Inferior parietal cortex (tissue), 1 donor: ENCODE measurements around the gene KIAA1958.
"Not testable (repeated sequence)": the region's sequence is repeated elsewhere in the genome, so short reads cannot be mapped to it uniquely, and the experiment has no call there.

Source experiments
- DNase-seq: peaks from one replicate; pipeline ENCODE4 v3.0.0-alpha.2; 2016; ENCODE audit errors: extremely low spot score

KIAA1958 gene

DNA sequence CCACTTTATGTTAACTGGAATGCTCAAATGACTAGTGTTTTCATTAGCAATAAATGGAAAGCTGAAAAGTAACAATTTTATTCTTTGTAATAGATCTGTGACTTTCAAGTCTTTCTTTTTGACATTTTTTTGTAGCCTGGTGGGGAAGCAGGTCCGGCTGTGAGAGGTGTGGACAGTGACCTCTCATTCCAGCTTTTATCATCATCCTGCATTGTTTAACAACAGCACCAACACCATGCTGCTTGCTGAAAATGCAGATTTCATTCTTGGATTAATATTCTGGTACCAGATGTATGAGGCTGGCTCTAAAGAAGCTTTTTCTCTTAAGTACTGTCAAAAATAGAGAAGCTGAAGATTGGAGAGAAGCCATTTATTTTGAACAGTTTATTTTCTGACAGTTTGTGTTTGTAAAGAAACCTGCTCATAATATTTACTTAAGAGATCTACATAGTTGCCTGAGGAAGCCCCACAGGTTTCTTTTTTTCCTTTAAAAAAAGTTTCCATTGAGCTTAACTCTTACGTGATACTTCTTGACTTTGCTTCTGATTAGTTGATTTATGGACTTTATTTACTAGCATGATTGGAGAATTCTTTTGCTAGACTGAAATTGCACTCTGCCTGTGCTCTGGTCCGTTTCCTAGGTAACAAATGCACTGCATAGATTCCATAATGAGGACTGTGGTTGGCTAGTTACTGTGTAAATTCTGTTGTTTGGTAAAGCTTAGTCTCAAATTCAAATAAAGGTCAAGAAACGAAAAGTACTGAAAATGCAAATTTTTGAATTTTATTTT lies 3.4 kb downstream of the KIAA1958 start:
- DNase-seq, result peak; percentile 50

DNA sequence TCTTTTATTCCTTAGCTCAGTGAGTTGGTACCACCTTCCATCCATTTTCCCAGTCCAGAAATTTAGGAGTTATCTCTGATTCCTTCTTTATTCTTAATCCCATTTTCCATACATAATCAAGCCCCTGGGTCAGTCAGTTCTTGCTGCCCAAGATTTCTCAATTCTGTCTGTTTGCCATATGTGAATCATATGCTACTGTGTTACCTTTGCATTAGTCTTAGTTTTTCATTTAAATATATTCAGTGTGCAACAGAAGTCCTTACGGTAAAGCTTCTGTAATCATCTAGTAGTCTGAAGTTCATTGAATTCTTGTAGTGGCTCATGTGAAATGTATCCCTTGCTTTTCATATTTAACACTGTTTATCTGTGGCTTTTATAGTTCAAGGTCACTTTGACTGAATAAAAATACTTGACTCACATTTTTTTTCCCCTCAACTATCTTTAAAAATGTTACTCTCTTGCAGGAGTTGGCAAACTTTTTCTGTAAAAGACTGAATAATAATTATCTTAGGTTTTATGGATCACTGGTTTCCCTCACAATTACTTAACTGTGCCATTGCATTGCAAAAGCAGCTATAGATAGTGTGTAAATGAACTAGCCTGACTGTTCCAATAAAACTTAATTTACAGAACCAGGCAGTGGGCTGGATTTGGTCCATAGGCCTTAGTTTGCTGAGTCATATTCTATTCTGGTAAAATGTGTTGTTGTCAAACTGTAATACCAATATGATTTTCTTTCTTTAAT lies 6.9 kb downstream of the KIAA1958 start:
- DNase-seq, result no peak

DNA sequence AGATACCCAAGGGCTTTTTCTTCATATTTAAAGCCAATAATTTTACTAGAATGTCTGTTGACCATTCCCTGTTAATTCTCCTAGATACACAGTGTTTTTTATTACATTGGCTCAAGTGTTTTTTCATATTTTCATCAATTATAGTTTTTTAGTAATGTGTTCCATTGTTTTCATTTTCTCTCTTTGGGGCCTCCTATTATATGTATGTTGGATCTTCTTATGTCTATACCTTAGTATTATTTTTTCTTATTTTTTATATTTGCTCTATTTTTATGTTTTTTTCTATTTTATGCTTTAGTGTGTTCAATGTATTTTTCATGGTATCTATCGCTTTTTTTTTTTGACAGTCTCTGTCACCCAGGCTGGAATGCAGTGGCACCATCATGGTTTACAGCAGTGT lies 7.5 kb downstream of the KIAA1958 start:
- DNase-seq, result no peak

DNA sequence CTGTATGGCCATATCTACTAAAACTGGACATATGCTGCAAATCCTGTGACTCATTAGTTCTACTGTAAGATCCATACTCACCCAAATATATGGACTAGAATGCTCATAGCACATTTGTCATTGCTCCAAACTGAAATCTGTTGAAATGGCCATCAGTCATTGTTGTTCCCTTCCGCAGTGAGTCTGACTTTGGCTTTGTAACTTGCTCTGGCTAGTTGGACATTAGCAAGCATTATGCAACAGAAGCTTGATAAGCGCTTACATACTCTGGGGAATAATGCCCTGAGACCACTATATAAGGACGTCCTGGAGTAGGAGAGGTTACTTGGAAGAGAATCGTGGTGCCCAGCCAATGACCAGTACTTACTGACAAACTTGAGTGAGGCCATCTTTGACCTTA lies 9.0 kb downstream of the KIAA1958 start:
- DNase-seq, result no peak

DNA sequence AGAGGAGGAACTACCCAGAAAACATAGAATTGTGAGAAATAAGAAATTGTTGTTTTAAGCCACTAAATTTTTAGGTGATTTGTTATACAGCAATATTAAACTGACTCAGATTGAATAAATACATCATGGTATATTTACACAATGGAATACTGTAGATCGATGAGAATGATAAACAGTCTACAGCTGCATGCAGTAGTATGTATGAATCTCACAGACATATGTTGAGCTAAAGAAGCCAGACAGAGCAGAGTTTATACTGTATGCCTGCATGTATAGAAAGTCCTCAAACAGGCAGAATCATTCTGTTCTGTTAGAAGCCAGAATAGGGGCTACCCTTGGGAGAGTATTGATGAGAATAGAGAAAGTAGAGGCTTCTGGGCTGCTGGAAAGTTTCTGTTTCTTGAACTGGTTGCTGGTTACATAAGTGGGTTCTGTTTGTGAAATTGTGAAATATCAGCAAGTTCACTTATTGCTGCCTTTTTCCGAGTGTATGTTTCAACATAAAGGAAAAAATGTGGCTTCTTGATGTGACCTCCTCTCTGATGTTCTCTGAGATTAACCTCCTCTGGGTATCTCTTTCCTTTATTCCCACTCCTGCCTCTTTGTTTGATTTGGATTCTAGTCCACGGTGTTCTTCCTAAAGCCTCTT lies 9.6 kb downstream of the KIAA1958 start:
- no peak for DNase-seq

DNA sequence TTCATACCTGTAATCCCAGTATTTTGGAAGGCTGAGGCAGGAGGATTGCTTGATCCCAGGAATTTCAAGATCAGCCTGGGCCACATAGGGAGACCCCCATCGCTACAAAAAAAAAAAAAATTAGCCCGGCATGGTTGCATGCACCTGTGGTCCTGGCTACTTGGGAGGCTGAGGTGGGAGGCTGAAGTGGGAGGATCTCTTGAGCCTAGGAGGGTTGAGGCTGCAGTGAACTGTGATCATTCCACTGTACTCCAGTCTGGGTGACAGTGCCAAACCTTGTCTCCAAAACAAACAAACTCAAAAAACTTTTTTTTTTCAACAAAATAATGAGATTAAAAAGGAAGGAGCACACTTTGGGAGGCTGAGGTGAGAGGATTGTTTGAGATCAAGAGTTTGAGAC lies 14.2 kb downstream of the KIAA1958 start:
- no peak for DNase-seq

GRCh38 chr9:112501287-112501686 lies 14.7 kb downstream of the KIAA1958 start:
- no peak for DNase-seq

- no peak for DNase-seq
These were observed 15.7 kb downstream of the KIAA1958 start for GRCh38 chr9:112502175-112502946.

DNA sequence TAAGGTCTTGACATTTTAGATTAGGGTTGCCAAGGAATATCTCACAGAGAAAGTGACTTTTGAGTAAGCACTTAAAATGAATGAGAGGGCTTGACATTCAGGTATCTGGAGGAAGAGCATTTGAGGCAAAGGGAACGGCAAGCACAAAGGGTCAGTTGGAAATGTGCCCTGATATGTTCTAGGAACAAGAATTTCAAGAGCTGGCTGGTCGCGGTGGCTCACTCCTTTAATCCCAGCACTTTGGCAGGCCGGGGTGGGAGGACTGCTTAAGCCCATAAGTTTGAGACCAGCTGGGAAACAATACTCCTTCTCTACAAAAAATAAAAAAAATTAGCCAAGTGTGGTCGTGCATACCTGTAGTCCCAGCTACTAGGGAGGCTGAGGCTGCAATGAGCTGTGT lies 16.5 kb downstream of the KIAA1958 start:
- no peak for DNase-seq

GRCh38 chr9:112505086-112505485 lies 18.5 kb downstream of the KIAA1958 start:
- no peak for DNase-seq

DNA sequence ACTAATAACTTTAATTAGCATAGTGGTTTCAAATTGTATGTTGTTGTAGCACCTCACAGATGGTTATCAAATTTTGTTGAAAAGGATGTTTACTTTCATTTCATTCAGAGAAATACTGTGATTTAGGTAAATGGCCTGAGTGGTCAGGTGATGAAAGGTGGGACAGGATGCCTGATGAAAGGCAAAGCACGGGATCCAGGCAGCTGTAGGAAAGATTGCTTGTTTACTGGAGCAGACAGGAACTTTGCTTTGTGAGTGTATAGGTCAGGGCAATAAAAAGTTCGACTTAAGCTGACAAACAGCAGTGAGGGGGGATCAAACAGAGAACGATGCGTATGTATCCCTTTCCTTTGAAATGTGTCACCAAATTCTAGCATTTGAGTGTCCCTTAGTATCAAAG lies 19.0 kb downstream of the KIAA1958 start:
- no peak for DNase-seq

- DNase-seq, result no peak
These were observed 19.9 kb downstream of the KIAA1958 start for GRCh38 chr9:112506571-112506970.

DNA sequence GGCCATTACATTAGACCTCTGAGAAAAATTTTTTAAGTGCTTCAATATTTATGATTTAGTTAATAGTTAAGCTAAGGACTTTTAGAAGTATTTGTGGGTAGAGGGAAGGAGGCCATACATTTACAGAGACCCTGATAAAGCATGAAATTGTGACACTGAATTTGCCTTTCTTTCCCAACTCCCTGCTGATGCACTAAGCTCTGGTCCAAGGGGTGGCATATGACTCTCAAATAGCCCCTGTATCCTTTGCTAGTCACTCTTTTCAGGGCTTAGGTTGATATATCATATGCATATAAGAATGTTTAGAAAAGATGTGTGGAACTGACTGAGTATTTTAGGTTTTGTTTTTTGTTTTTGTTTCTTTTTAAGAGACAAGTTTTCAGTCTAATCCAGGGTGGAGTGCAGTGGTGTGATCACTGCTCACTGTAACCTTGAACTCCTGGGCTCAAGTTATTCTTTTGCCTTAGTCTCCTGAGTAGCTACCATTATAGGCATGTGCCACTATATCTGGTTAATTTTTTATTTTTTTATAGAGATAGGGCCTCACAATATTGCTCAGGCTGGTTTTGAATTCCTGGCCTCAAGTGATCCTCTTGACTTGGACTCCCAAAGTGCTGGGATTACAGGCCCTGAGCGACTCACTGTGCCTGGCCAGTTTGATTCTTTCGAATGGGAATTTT lies 20.5 kb downstream of the KIAA1958 start:
- no peak for DNase-seq

DNA sequence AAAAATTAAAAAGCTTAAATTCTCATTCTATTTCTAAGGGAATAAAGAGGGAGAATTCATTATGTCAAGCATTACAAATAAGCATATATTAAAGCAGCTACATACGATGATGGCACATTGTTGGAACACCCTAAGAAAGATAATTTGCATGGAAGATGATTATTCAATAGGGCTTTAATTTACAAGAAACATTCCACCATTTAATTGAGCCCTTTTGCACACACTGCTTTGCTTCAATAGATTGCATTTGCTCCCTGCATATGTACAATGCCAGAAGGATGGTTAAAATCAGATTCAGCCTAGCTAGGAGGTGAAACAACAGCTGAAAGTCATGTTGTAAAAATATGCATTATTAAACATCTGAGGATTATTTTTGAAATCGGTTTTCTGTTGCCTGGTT lies 21.8 kb downstream of the KIAA1958 start:
- no peak for DNase-seq

- DNase-seq, result not testable (repeated sequence)
These were observed 25.8 kb downstream of the KIAA1958 start for GRCh38 chr9:112512377-112512776.

- no peak for DNase-seq
These were observed 30.1 kb downstream of the KIAA1958 start for GRCh38 chr9:112516769-112517168.

DNA sequence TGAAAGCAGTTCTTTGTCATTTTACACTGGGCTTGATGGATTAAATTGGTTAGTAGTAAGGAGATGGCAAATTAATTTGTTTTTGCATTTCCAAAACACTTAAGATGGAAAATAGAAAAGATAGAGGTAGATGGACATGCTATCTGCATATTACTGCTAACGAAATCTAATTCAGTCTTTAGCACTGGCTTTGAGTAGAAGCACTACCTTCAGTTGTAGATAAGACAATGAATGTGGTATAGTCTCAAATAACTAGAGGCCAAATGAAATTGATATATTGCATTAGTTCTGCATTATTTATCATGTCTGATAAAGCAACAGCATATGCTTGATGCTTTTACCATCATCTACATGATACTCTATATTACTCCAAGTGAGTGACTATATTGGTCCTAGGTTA lies 33.4 kb downstream of the KIAA1958 start:
- no peak for DNase-seq

DNA sequence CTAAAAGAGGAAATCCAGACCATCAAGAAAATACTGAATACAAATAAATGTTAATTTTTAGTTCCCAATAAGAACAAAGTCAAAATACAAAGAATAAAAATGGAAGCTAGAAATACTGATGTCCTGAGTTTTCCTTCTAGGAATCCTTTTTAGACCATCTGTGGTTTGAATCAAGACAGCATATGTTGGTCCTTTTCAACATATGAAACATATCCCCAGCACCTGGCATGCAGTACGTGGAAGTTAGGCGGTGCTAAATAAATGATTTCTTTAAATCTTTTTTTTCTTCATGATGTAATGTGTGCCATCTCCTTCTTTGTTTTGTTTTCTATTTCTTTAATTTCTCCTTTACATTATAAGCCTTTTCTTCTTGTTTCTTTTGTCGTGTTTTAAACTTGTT lies 34.0 kb downstream of the KIAA1958 start:
- DNase-seq, result no peak

- DNase-seq, result no peak
These were observed 40.3 kb downstream of the KIAA1958 start for GRCh38 chr9:112526973-112527372.

DNA sequence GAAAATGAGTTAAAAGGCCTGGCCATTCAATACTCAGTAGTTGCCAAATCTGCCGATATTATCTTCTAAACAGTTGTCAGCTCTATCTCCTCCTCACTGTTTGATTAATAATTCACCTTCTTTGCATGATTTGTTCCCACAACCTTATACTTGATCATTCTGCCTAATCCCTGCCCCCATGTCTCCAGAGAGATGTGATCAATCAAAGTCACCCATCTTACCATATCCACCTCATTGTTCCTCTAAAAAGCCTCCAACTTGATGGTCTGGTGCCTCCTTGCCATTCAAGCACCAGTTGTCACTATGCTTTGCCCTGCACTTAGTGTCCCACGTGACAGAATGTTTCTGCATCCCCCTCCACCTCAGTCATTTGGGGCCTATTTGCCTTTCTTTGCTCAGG lies 41.3 kb downstream of the KIAA1958 start:
- no peak for DNase-seq

GRCh38 chr9:112529316-112529715 lies 42.7 kb downstream of the KIAA1958 start:
- no peak for DNase-seq
